ENCODE data around the gene XXYLT1.

Gene XXYLT1

GRCh38 chr3:195181113-195181498, 89.9 kb downstream of the XXYLT1 start:
- TF ChIP-seq, protein P1, sequence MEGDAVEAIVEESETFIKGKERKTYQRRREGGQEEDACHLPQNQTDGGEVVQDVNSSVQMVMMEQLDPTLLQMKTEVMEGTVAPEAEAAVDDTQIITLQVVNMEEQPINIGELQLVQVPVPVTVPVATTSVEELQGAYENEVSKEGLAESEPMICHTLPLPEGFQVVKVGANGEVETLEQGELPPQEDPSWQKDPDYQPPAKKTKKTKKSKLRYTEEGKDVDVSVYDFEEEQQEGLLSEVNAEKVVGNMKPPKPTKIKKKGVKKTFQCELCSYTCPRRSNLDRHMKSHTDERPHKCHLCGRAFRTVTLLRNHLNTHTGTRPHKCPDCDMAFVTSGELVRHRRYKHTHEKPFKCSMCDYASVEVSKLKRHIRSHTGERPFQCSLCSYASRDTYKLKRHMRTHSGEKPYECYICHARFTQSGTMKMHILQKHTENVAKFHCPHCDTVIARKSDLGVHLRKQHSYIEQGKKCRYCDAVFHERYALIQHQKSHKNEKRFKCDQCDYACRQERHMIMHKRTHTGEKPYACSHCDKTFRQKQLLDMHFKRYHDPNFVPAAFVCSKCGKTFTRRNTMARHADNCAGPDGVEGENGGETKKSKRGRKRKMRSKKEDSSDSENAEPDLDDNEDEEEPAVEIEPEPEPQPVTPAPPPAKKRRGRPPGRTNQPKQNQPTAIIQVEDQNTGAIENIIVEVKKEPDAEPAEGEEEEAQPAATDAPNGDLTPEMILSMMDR (IDR thresholded peaks at IDR 0.05; ENCODE audit: low read depth, low read length, poor library complexity, severe bottlenecking) = no peak
- TF ChIP-seq EZH2phosphoT487 (IDR thresholded peaks at IDR 0.05; ENCODE audit: borderline replicate concordance, low read length) = no peak
- no peak overlapping the region for H3K4me3 ChIP-seq (ENCODE audit: low read length)
- no peak overlapping the region for H3K4me2 ChIP-seq (ENCODE audit: low read length)
- no peak overlapping the region for H3K27ac ChIP-seq (ENCODE audit: low read depth, low read length)
- H3K79me2 ChIP-seq (ENCODE audit: control insufficient read depth, low read length) = peaks cover 4% of the 10 kb centered on the region; the same call in 1 of the 2 replicates
- H3K9me3 ChIP-seq (ENCODE audit: control insufficient read depth, insufficient read depth, low read length) = no peaks in the 10 kb centered on the region
- H3F3A ChIP-seq (ENCODE audit: control insufficient read depth, insufficient read depth) = no peaks in the 10 kb centered on the region
- H3K27me3 ChIP-seq (ENCODE audit: control insufficient read depth, low read length) = no peaks in the 10 kb centered on the region
- H3K9me2 ChIP-seq (replicated peaks; ENCODE audit: control insufficient read depth, low read length) = no peaks in the 10 kb centered on the region
- no peaks in the 10 kb centered on the region for H3K36me3 ChIP-seq (ENCODE audit: control insufficient read depth, low read length)
- no peaks in the 10 kb centered on the region for H4K20me1 ChIP-seq (ENCODE audit: control insufficient read depth, insufficient read depth, low read depth, low read length)
- H3K4me1 ChIP-seq (ENCODE audit: control insufficient read depth, low read length) = peaks cover 22% of the 10 kb centered on the region

- Histone ChIP-seq H3K9me2 (replicated peaks; ENCODE audit: control insufficient read depth, low read length) (no peaks in the 10 kb centered on the region), H3F3A (ENCODE audit: control insufficient read depth, insufficient read depth) (no peaks in the 10 kb centered on the region), H3K27ac (ENCODE audit: low read depth, low read length) (no peak overlapping the region), H3K4me1 (ENCODE audit: control insufficient read depth, low read length) (peaks cover 20% of the 10 kb centered on the region), H3K27me3 (ENCODE audit: control insufficient read depth, low read length) (no peaks in the 10 kb centered on the region), H4K20me1 (ENCODE audit: control insufficient read depth, insufficient read depth, low read depth, low read length) (no peaks in the 10 kb centered on the region), H3K36me3 (ENCODE audit: control insufficient read depth, low read length) (no peaks in the 10 kb centered on the region), H3K4me2 (ENCODE audit: low read length) (no peak overlapping the region), H3K9me3 (ENCODE audit: control insufficient read depth, insufficient read depth, low read length) (no peaks in the 10 kb centered on the region), H3K4me3 (ENCODE audit: low read length) (no peak overlapping the region), H3K79me2 (ENCODE audit: control insufficient read depth, low read length) (no peaks in the 10 kb centered on the region; the same call in 1 of the 2 replicates)
- TF ChIP-seq, protein P1 (IDR thresholded peaks at IDR 0.05; ENCODE audit: low read depth, low read length, poor library complexity, severe bottlenecking) = no peak
- no peak for TF ChIP-seq EZH2phosphoT487 (IDR thresholded peaks at IDR 0.05; ENCODE audit: borderline replicate concordance, low read length)
Measured at GRCh38 chr3:195180490-195181112, 90.4 kb downstream of the XXYLT1 start.

DNA sequence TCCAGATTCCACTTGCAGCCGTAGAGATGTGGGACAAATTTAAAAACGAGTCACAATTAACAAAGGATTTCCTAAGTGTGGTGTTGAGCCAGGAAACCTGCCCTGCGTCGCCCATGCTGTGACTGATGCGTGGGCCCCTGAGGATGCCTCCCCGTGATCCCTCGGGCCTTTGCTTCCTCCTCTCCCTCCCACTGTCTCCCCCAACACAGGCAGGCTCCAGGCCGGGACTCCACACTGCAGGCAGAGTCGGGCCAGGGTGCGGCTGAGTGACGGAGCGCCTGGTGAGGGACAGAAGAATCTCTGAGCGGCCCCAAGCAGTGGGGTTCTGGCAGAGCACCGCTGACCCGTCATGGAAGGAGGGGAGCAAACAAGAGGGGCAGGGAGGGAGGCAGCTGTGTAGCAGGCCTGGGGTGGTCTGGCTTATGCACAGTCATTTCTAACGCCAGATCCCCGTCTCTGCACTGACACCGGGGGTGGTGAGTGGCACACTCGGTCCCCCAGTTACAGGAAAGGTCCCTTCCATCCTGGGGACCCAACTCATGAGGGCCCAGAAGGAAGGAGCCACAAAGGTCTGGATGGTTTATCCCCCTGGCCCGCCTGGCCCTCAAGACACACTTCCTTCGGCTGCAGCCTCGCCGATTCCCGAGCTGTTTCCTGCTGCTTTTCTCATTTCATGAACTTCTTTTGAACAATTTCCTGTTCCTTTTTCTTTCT, 91.0 kb downstream of the XXYLT1 start:
- Histone ChIP-seq H3K36me3 (ENCODE audit: control insufficient read depth, low read length) (no peaks in the 10 kb centered on the region; the same call in 1 of the 2 replicates), H3K27ac (ENCODE audit: low read depth, low read length) (no peak overlapping the region), H3K79me2 (ENCODE audit: control insufficient read depth, low read length) (no peaks in the 10 kb centered on the region), H3K9me2 (replicated peaks; ENCODE audit: control insufficient read depth, low read length) (no peaks in the 10 kb centered on the region), H3K4me1 (ENCODE audit: control insufficient read depth, low read length) (peaks cover 15% of the 10 kb centered on the region), H3K27me3 (ENCODE audit: control insufficient read depth, low read length) (no peaks in the 10 kb centered on the region), H4K20me1 (ENCODE audit: control insufficient read depth, insufficient read depth, low read depth, low read length) (no peaks in the 10 kb centered on the region), H3F3A (ENCODE audit: control insufficient read depth, insufficient read depth) (no peaks in the 10 kb centered on the region), H3K9me3 (ENCODE audit: control insufficient read depth, insufficient read depth, low read length) (no peaks in the 10 kb centered on the region), H3K4me3 (ENCODE audit: low read length) (no peak overlapping the region), H3K4me2 (ENCODE audit: low read length) (no peak overlapping the region)
- TF ChIP-seq EZH2phosphoT487 (IDR thresholded peaks at IDR 0.05; ENCODE audit: borderline replicate concordance, low read length) = no peak
- TF ChIP-seq, protein P1 (IDR thresholded peaks at IDR 0.05; ENCODE audit: low read depth, low read length, poor library complexity, severe bottlenecking) = no peak

Measured in DOHH2 (cell line).